ENCODE results near the gene PCMT1. TPM values are rescaled to one million over a fixed set of nuclear protein-coding genes. Genes with fewer than 3 reads are reported as not detected.
A peak's percentile ranks its signal among the peaks of the same experiment; 100 is the strongest.

Gene PCMT1
- total and polyA plus RNA-seq, 2 of the 8 experiments (the other 6 are each of a cell fraction or from before 2014, with no cell fraction given), result 84.3 to 91.3 TPM

GRCh38 chr6:149834513-149835481, 85.3 kb downstream of the PCMT1 start:
- Histone ChIP-seq H4K8ac (ENCODE audit: extremely low read depth, insufficient read depth, low read length) (no peak overlapping the region), H3K27ac (ENCODE audit: low read depth, low read length) (no peak overlapping the region), H3K4me3 (ENCODE audit: extremely low read depth in 1 of 4, insufficient read depth in 2 of 4, low read depth in 3 of 4, low read length in 4 of 4) (no peak overlapping the region), H2AFZ (ENCODE audit: low read length) (no peak overlapping the region), H2BK15ac (ENCODE audit: low read length) (no peak overlapping the region), H2BK120ac (replicated peaks; ENCODE audit: low read depth, low read length) (no peak overlapping the region), H3K18ac (ENCODE audit: extremely low read depth, low read length) (no peak overlapping the region), H3K79me2 (ENCODE audit: control insufficient read depth in 1 of 2, insufficient read depth in 2 of 2, low read length in 2 of 2) (no peaks in the 10 kb centered on the region), H3K9ac (replicated peaks in 1 of 4; ENCODE audit: extremely low read depth in 1 of 4, low read depth in 3 of 4, low read length in 3 of 4) (no peak overlapping the region), H3K79me1 (ENCODE audit: low read depth, low read length) (no peaks in the 10 kb centered on the region), H3K9me3 (ENCODE audit: insufficient read depth in 2 of 2, low read depth in 1 of 2, low read length in 1 of 2) (no peaks in the 10 kb centered on the region), H4K91ac (replicated peaks; ENCODE audit: insufficient read length, low read length) (no peak overlapping the region), H3K4me1 (replicated peaks in 1 of 4; ENCODE audit: control insufficient read depth in 3 of 4, insufficient read depth in 4 of 4, low read length in 3 of 4) (no peaks in the 10 kb centered on the region), H2AK5ac (ENCODE audit: low read depth, low read length) (no peak overlapping the region), H3K4ac (replicated peaks; ENCODE audit: insufficient read length, low read depth, low read length) (no peak overlapping the region), H2BK12ac (ENCODE audit: low read depth, low read length) (no peak overlapping the region), H4K20me1 (replicated peaks in 1 of 2; ENCODE audit: control insufficient read depth in 1 of 2, insufficient read depth in 2 of 2, low read length in 2 of 2) (peaks cover 0 to 2% of the 10 kb centered on the region in 2 experiments), H3K56ac (replicated peaks; ENCODE audit: insufficient read length, low read depth, low read length) (no peak overlapping the region), H3K36me3 (ENCODE audit: control insufficient read depth in 2 of 4, insufficient read depth in 4 of 4, low read length in 3 of 4) (no peaks in the 10 kb centered on the region; a peak in 1 of 8 replicates), H3K4me2 (ENCODE audit: insufficient read depth in 1 of 2, low read depth in 2 of 2, low read length in 2 of 2) (no peak overlapping the region), H3K27me3 (replicated peaks in 1 of 4; ENCODE audit: control insufficient read depth in 3 of 4, extremely low read depth in 1 of 4, insufficient read depth in 3 of 4, low read length in 3 of 4) (no peaks in the 10 kb centered on the region), H3K14ac (ENCODE audit: insufficient read length) (no peak overlapping the region), H4K5ac (ENCODE audit: insufficient read length, low read depth, low read length) (no peak overlapping the region), H3K23me2 (ENCODE audit: low read depth, low read length) (no peaks in the 10 kb centered on the region), H2BK20ac (ENCODE audit: low read length) (no peak overlapping the region), H3K23ac (ENCODE audit: insufficient read length) (no peak overlapping the region), H2BK5ac (ENCODE audit: low read depth, low read length) (no peak overlapping the region)
- peak in 1 of 2 experiments; percentile 91 for DNase-seq (ENCODE audit: low read depth in 1 of 2, low spot score in 2 of 2)
- POLR2A ChIA-PET (ENCODE audit: partially characterized antibody), result no interaction called here
- TF ChIP-seq JUND (IDR thresholded peaks at IDR 0.05; ENCODE audit: low read length) (peak; percentile 82), SIRT6 (IDR thresholded peaks at IDR 0.05; ENCODE audit: low read length) (no peak), RAD21 (IDR thresholded peaks at IDR 0.05 in 1 of 2, conservative IDR thresholded peaks at IDR 0.05 in 1 of 2; ENCODE audit: low read depth in 2 of 2, low read length in 2 of 2) (peak; percentile 82 to 88), TCF12 (IDR thresholded peaks at IDR 0.05; ENCODE audit: low read depth, low read length) (0 out of 2 replicates have a peak, but pooled peaks have one; percentile 44), CTCF (IDR thresholded peaks at IDR 0.05; ENCODE audit: control extremely low read depth in 1 of 3, insufficient read depth in 1 of 3, low read depth in 1 of 3, low read length in 3 of 3) (peak in 2 of 3 experiments; percentile 84 to 85; a peak in 3 of 4 replicates)
- 64% methylated on average over 5 of the region's 5 CpGs; no CpG with 5 or more reads in 1 of the 2 experiments for WGBS, 2 experiments (ENCODE audit: extremely low coverage in 1 of 2, insufficient coverage in 1 of 2, insufficient read length in 1 of 2, insufficient replicate concordance in 2 of 2, low coverage in 1 of 2, low lambda C conversion rate in 2 of 2, missing lambda C conversion rate in 1 of 2)
- CTCF ChIA-PET (ENCODE audit: partially characterized antibody), result interaction anchor here (0.6 to 15.4 kb wide), 31 partner anchors 10 to 380 kb away, joined by 3 to 195 read pairs (median 5); partner anchors contain the start of genes LRP11 and RAET1G
- FAIRE-seq, result peak; percentile 28

Measured in H1 (cell line).